DOHH2 (cell line): ENCODE data around the gene ZNF276.

ENCODE experiments used
- EZH2phosphoT487 ChIP-seq: fragments of 200-600 bp; sonication (generic); IDR thresholded peaks from 2 replicates; pipeline ENCODE4 v1.6.1; 2017; ENCODE audit warnings: borderline replicate concordance, mild to moderate bottlenecking, antibody characterized with exemption, low read length, moderate library complexity, mixed read lengths
- TF ChIP-seq, protein P1 (sequence below): fragments of 200-600 bp; sonication (generic); IDR thresholded peaks from one replicate; pipeline ENCODE4 v1.5.1; 2014; ENCODE audit warnings: antibody characterized with exemption, mild to moderate bottlenecking, low read depth, low read length; ENCODE audit not compliant: poor library complexity, severe bottlenecking

DNA sequence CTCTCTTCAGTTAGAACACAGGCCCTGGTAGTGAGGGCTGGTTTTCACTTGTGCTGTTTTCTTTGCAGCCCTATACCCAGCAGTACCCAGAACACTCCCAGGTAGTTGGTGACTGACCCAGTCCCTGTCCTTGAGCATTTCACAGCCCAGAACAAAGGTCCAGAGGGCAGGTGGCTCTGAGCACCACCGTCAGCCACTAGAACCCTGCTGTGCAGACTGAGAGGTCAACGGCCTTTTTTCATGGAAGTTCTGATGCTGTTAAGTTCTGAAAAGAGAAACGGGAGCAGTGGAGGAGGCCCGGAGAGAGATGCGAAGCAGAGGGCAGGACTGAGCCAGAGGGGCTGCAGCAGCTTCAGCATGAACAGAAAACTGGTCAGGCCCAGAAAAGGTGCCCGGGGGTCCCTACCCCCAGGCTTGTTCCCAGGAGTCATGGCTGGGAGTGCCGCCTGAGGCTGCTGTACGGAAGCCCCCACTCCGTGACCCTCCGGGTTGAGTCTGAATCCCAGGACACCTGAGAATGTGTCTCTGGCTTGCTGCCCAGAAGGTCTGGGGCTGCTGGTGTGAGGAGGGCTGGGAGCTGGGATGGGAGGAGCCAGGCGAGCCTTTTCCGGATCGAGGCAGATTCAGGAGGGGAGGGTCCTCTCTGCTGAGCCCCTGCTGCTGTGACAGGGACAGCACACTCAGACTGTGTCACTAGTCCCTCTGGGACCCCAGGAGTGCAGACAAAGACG lies 8.7 kb downstream of the ZNF276 start:
- TF ChIP-seq, protein P1, sequence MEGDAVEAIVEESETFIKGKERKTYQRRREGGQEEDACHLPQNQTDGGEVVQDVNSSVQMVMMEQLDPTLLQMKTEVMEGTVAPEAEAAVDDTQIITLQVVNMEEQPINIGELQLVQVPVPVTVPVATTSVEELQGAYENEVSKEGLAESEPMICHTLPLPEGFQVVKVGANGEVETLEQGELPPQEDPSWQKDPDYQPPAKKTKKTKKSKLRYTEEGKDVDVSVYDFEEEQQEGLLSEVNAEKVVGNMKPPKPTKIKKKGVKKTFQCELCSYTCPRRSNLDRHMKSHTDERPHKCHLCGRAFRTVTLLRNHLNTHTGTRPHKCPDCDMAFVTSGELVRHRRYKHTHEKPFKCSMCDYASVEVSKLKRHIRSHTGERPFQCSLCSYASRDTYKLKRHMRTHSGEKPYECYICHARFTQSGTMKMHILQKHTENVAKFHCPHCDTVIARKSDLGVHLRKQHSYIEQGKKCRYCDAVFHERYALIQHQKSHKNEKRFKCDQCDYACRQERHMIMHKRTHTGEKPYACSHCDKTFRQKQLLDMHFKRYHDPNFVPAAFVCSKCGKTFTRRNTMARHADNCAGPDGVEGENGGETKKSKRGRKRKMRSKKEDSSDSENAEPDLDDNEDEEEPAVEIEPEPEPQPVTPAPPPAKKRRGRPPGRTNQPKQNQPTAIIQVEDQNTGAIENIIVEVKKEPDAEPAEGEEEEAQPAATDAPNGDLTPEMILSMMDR = no peak
- TF ChIP-seq EZH2phosphoT487 = no peak
